IMR-90 (cell line): ENCODE measurements around the gene SARS2. TPM values are rescaled to one million over a fixed set of nuclear protein-coding genes. Genes with fewer than 3 reads are reported as not detected.

Experiments
- ATAC-seq: fragments of 200-7000 bp; cut with Tn5 transposase; 2 replicates; pipeline ENCODE4 v1.9.1; 2020; ENCODE audit warnings: low read depth, mild to moderate bottlenecking, moderate library complexity
- BruUV-seq: library from RNA; stranded (reverse); fragments of 400-500 nt; replicated peaks from 2 replicates; lab custom pipeline; 2021; lab: Mats Ljungman, UMichigan
- CTCF ChIA-PET: fragments of 300-600 bp; formaldehyde crosslinking; extraction: SDS; loops from one replicate; lab custom pipeline; 2021; ENCODE audit warnings: antibody characterized with exemption; lab: Yijun Ruan, JAX
- POLR2A ChIA-PET: fragments of 300-600 bp; sonication (Branson Sonifier 250); formaldehyde crosslinking; loops from one replicate; lab custom pipeline; 2022; ENCODE audit warnings: antibody characterized with exemption; ENCODE audit not compliant: unreplicated experiment; lab: Charles Lee
- DNase-seq: peaks from one replicate; pipeline ENCODE4 v3.0.0; 2013
- H2AFZ ChIP-seq: replicated peaks from 2 replicates; pipeline ENCODE3; 2013; ENCODE audit warnings: low read length, mild to moderate bottlenecking; ENCODE audit not compliant: poor library complexity
- H2AK5ac ChIP-seq: 2 replicates; pipeline ENCODE4 v1.6.1; 2013; ENCODE audit warnings: low read depth, low read length, inconsistent platforms
- H2AK9ac ChIP-seq: replicated peaks from 2 replicates; pipeline ENCODE3; 2013; ENCODE audit warnings: mild to moderate bottlenecking, low read depth, low read length, moderate library complexity; ENCODE audit not compliant: poor library complexity
- H2BK120ac ChIP-seq: 2 replicates; pipeline ENCODE4 v1.6.1; 2013; ENCODE audit warnings: low read depth, low read length, inconsistent platforms
- H2BK15ac ChIP-seq: 3 replicates; pipeline ENCODE4 v1.6.1; 2013; ENCODE audit warnings: low read depth, low read length, inconsistent platforms
- H2BK20ac ChIP-seq: 2 replicates; pipeline ENCODE4 v1.6.1; 2013; ENCODE audit warnings: low read depth, mild to moderate bottlenecking, inconsistent platforms, low read length, moderate library complexity
- H2BK5ac ChIP-seq: 2 replicates; pipeline ENCODE4 v1.6.1; 2013; ENCODE audit warnings: mild to moderate bottlenecking, low read depth, low read length, inconsistent platforms; ENCODE audit not compliant: poor library complexity, severe bottlenecking
- H3K14ac ChIP-seq: replicated peaks from 2 replicates; pipeline ENCODE4 v1.6.1; 2013; ENCODE audit warnings: low read depth, low read length, inconsistent platforms
- H3K18ac ChIP-seq: 2 replicates; pipeline ENCODE4 v1.6.1; 2013; ENCODE audit warnings: low read depth, low read length, control low read depth
- H3K23ac ChIP-seq: 2 replicates; pipeline ENCODE4 v1.6.1; 2013; ENCODE audit warnings: low read depth, low read length, inconsistent platforms
- H3K27ac ChIP-seq: 2 replicates; pipeline ENCODE4 v1.5.1; 2013; ENCODE audit warnings: mild to moderate bottlenecking, control low read depth, low read length; ENCODE audit not compliant: insufficient read depth
- H3K27me3 ChIP-seq: 2 replicates; pipeline ENCODE4 v1.6.1; 2013; ENCODE audit warnings: low read length; ENCODE audit not compliant: control insufficient read depth, insufficient read depth
- H3K36me3 ChIP-seq: 2 replicates; pipeline ENCODE4 v1.6.1; 2013; ENCODE audit warnings: low read length, mixed read lengths; ENCODE audit not compliant: control insufficient read depth, insufficient read depth
- H3K4ac ChIP-seq: 2 replicates; pipeline ENCODE4 v1.6.1; 2013; ENCODE audit warnings: low read depth, low read length, inconsistent platforms
- H3K4me1 ChIP-seq: 2 replicates; pipeline ENCODE4 v1.6.1; 2013; ENCODE audit warnings: low read length, mixed read lengths; ENCODE audit not compliant: control insufficient read depth, insufficient read depth
- H3K4me2 ChIP-seq: 2 replicates; pipeline ENCODE4 v1.6.1; 2013; ENCODE audit warnings: low read depth, mild to moderate bottlenecking, control low read depth, low read length, moderate library complexity
- H3K4me3 ChIP-seq: 2 replicates; pipeline ENCODE4 v1.5.1; 2013; ENCODE audit warnings: low read depth, mild to moderate bottlenecking, control low read depth, low read length, moderate library complexity; ENCODE audit not compliant: insufficient read depth
- H3K56ac ChIP-seq: 2 replicates; pipeline ENCODE4 v1.6.1; 2013; ENCODE audit warnings: low read length, inconsistent platforms; ENCODE audit not compliant: insufficient read depth; ENCODE audit errors: extremely low read depth
- H3K79me1 ChIP-seq, 2 experiments: 2 replicates each; pipeline ENCODE4 v1.6.1; 2013; ENCODE audit warnings: low read length in 2 of 2, inconsistent platforms in 1 of 2, low read depth in 1 of 2
- H3K9ac ChIP-seq: 2 replicates; pipeline ENCODE4 v1.6.1; 2013; ENCODE audit warnings: low read depth, low read length, control low read depth
- H3K9me1 ChIP-seq: 2 replicates; pipeline ENCODE4 v1.6.1; 2013; ENCODE audit warnings: low read length, inconsistent platforms; ENCODE audit not compliant: insufficient read depth
- H3K9me3 ChIP-seq: 2 replicates; pipeline ENCODE4 v1.6.1; 2013; ENCODE audit warnings: low read length; ENCODE audit not compliant: control insufficient read depth, insufficient read depth
- H4K20me1 ChIP-seq: 2 replicates; pipeline ENCODE4 v1.6.1; 2013; ENCODE audit warnings: low read length, inconsistent platforms; ENCODE audit not compliant: insufficient read depth
- H4K5ac ChIP-seq: 2 replicates; pipeline ENCODE4 v1.6.1; 2013; ENCODE audit warnings: mild to moderate bottlenecking, low read depth, low read length, control low read depth
- H4K8ac ChIP-seq, 2 experiments: 2 replicates each; pipeline ENCODE4 v1.6.1; 2013; ENCODE audit warnings: low read depth in 2 of 2, low read length in 2 of 2, control low read depth in 1 of 2, inconsistent platforms in 1 of 2
- H4K91ac ChIP-seq: 2 replicates; pipeline ENCODE4 v1.6.1; 2013; ENCODE audit warnings: low read depth, low read length, inconsistent platforms; ENCODE audit not compliant: insufficient read depth
- CEBPB ChIP-seq: IDR thresholded peaks from 2 replicates; pipeline ENCODE4 v1.6.1; 2012; ENCODE audit warnings: low read depth, low read length, improper control_type of control experiment
- CHD1 ChIP-seq: IDR thresholded peaks from 2 replicates; pipeline ENCODE4 v1.6.1; 2012; ENCODE audit warnings: low read depth, low read length, improper control_type of control experiment
- FOS ChIP-seq: fragments of 150-350 bp; IDR thresholded peaks from 2 replicates; pipeline ENCODE4 v1.6.1; 2016; ENCODE audit warnings: low read depth, low read length
- MAFK ChIP-seq: IDR thresholded peaks from 2 replicates; pipeline ENCODE4 v1.6.1; 2012; ENCODE audit warnings: low read depth, low read length, improper control_type of control experiment
- MXI1 ChIP-seq: IDR thresholded peaks from 2 replicates; pipeline ENCODE4 v1.6.1; 2012; ENCODE audit warnings: low read depth, mild to moderate bottlenecking, low read length, moderate library complexity, borderline replicate concordance
- NFE2L2 ChIP-seq: fragments of 150-350 bp; IDR thresholded peaks from 2 replicates; pipeline ENCODE4 v1.6.1; 2016; ENCODE audit warnings: low read depth, mild to moderate bottlenecking, low read length
- RCOR1 ChIP-seq: IDR thresholded peaks from 2 replicates; pipeline ENCODE4 v1.6.1; 2012; ENCODE audit warnings: mild to moderate bottlenecking, low read length, improper control_type of control experiment; ENCODE audit not compliant: insufficient replicate concordance
- RFX5 ChIP-seq: IDR thresholded peaks from 2 replicates; pipeline ENCODE4 v1.8.0; 2012; ENCODE audit warnings: low read depth, mild to moderate bottlenecking, low read length, moderate library complexity
- SMC3 ChIP-seq: fragments of 150-350 bp; IDR thresholded peaks from 2 replicates; pipeline ENCODE4 v1.6.1; 2016; ENCODE audit warnings: low read depth, mild to moderate bottlenecking, antibody characterized with exemption, low read length, moderate library complexity
- WGBS, 2 experiments: methylation state at CpG; one replicate each; pipeline versions ENCODE4 v1.1.5 to v1.1.7; 2013; ENCODE audit warnings: missing lambda C conversion rate in 2 of 2; ENCODE audit not compliant: insufficient read length in 1 of 2; ENCODE audit errors: extremely low coverage in 2 of 2; 5-methylcytosine and 5-hydroxymethylcytosine counted together
- dilution Hi-C: fragments of 300-500 bp; cut with HindIII; formaldehyde crosslinking; loops from one replicate; pipeline ENCODE4 v1.14.3; 2018; ENCODE audit warnings: low sequenced_read_pairs; ENCODE audit not compliant: unreplicated experiment
- in situ Hi-C: fragments of 300-500 bp; cut with MboI; formaldehyde crosslinking; loops from 3 replicates; pipeline ENCODE4 v1.14.3; 2019; ENCODE audit warnings: low sequenced_read_pairs, inconsistent platforms, mixed read lengths
- intact Hi-C: fragments of 100-400 bp; cut with micrococcal nuclease; formaldehyde crosslinking; loops from 2 replicates; pipeline ENCODE4 v1.10.0; 2022
- polyA plus RNA-seq, 3 experiments: library from polyadenylated mRNA; depleted of rRNA; stranded (reverse); fragments of >200 nt; gene quantifications; 2 replicates each; pipeline ENCODE4 v1.2.3, GENCODE V29; 2012; ENCODE audit warnings: low replicate concordance in 1 of 3
- total RNA-seq: library from RNA; depleted of rRNA; stranded (reverse); fragments of >200 nt; gene quantifications from 2 replicates; pipeline ENCODE4 v1.2.3, GENCODE V29; 2012
- TF ChIP-seq, protein P1 (sequence below): conservative IDR thresholded peaks from 2 replicates; pipeline ENCODE4 v1.5.1; 2012; ENCODE audit warnings: mild to moderate bottlenecking, low read depth, low read length, improper control_type of control experiment

Gene SARS2
- total and polyA plus RNA-seq, 2 of the 4 experiments (the other 2 are of a cell fraction): 10.8 to 33.4 TPM

DNA sequence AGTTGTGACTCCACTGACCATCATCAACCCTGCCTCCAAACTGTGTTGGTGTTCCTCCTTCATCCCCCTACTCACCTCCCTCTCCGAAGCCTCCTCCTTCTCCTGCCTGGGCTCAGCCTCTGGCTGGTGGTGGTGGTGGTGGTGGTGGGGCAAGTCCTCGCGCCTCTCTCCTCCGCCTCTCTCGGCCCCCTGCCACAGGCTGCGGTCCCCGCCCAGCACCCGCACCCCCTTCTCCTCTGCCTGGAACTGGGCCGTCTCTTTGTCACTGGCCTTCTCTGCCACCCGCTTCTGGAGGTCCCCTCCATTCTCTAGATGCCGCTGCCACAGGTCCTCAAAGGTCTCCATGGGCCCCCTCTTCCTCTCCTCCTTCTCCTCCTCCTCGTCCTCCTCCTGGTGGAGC, 20.1 kb downstream of the SARS2 start:
- no peak overlapping the region for H3K56ac ChIP-seq
- DNase-seq: no peak
- H3K9me3 ChIP-seq: no peaks in the 10 kb centered on the region; the same call in 1 of the 2 replicates
- peaks cover 20% of the 10 kb centered on the region for H3K36me3 ChIP-seq
- no peaks in the 10 kb centered on the region for H4K20me1 ChIP-seq
- H2BK15ac ChIP-seq: no peak overlapping the region
- H3K4me1 ChIP-seq: no peaks in the 10 kb centered on the region
- H4K5ac ChIP-seq: no peak overlapping the region
- no peak for TF ChIP-seq MXI1
- TF ChIP-seq SMC3: no peak
- no peak for TF ChIP-seq CHD1
- TF ChIP-seq CEBPB: no peak
- TF ChIP-seq FOS: no peak
- no peak for TF ChIP-seq RCOR1
- TF ChIP-seq MAFK: no peak
- TF ChIP-seq NFE2L2: no peak
- TF ChIP-seq RFX5: no peak
- TF ChIP-seq, protein P1, sequence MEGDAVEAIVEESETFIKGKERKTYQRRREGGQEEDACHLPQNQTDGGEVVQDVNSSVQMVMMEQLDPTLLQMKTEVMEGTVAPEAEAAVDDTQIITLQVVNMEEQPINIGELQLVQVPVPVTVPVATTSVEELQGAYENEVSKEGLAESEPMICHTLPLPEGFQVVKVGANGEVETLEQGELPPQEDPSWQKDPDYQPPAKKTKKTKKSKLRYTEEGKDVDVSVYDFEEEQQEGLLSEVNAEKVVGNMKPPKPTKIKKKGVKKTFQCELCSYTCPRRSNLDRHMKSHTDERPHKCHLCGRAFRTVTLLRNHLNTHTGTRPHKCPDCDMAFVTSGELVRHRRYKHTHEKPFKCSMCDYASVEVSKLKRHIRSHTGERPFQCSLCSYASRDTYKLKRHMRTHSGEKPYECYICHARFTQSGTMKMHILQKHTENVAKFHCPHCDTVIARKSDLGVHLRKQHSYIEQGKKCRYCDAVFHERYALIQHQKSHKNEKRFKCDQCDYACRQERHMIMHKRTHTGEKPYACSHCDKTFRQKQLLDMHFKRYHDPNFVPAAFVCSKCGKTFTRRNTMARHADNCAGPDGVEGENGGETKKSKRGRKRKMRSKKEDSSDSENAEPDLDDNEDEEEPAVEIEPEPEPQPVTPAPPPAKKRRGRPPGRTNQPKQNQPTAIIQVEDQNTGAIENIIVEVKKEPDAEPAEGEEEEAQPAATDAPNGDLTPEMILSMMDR: no peak
- no peak overlapping the region for H3K18ac ChIP-seq
- no peak overlapping the region for H3K9ac ChIP-seq
- H4K8ac ChIP-seq: no peak overlapping the region
- H3K27ac ChIP-seq: no peak overlapping the region
- H3K79me1 ChIP-seq: no peaks in the 10 kb centered on the region
- H3K4me3 ChIP-seq: no peak overlapping the region
- in situ Hi-C loops (loop anchor here (25.0 kb wide), 1 partner anchor 173 kb away; the partner anchor contains the start of gene CAPN12), intact Hi-C loops (no loop called here), dilution Hi-C loops (no loop called here)
- H2BK5ac ChIP-seq: no peak overlapping the region
- H2AK5ac ChIP-seq: no peak overlapping the region
- no peak overlapping the region for H2BK20ac ChIP-seq
- no peak for ATAC-seq
- H3K9me1 ChIP-seq: no peaks in the 10 kb centered on the region
- no peak overlapping the region for H2AFZ ChIP-seq
- ChIA-PET POLR2A (no interaction called here), CTCF (interaction anchor here (0.5 kb wide), 1 partner anchor 458 kb away, joined by 8 read pairs; no protein-coding TSS in a partner anchor)
- H4K91ac ChIP-seq: no peak overlapping the region
- no peak overlapping the region for H3K14ac ChIP-seq
- WGBS, 2 experiments: 94% methylated on average over 9 of the region's 12 CpGs; no CpG with 5 or more reads in 1 of the 2 experiments
- BruUV-seq: no TSS peak
- H3K27me3 ChIP-seq: peaks cover 4% of the 10 kb centered on the region; the same call in 1 of the 2 replicates
- H3K23ac ChIP-seq: no peak overlapping the region
- no peak overlapping the region for H2AK9ac ChIP-seq
- no peak overlapping the region for H3K4ac ChIP-seq
- no peak overlapping the region for H3K4me2 ChIP-seq
- no peak overlapping the region for H2BK120ac ChIP-seq
